Measurements from ENCODE around the gene GKN2. TPM values are rescaled to one million over a fixed set of nuclear protein-coding genes. Genes with fewer than 3 reads are reported as not detected.

GKN2 gene
- polyA plus RNA-seq, 1 donor from 2014 or later, result not detected

DNA sequence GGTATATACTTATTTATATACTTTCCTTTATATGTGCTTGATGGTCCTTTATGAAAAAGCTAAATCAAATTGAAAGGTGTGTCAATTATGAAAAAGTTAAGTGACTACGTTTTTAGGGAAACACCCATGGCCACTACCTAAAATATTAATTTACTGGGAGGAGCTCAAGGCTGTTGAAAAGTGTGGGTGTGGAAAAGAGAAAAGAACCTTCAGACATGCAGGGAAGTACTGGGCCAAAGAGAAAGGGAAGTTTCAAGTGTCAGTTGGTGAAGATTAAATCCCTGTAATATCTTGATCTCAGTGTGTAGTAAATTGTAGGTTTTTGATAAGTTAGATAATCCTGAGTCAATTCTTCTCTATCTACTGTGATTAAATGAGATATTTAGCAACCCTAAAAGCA lies 15.5 kb upstream of the GKN2 start:
- no peak overlapping the region for H3K4me3 ChIP-seq (ENCODE audit: low read length)
- no peaks in the 10 kb centered on the region for H3K79me2 ChIP-seq (replicated peaks; ENCODE audit: insufficient read depth, low read length)
- no peak for TF ChIP-seq RAD21 (conservative IDR thresholded peaks at IDR 0.05)
- no peak for TF ChIP-seq POLR2AphosphoS5 (IDR thresholded peaks at IDR 0.05)
- TF ChIP-seq, protein P1, sequence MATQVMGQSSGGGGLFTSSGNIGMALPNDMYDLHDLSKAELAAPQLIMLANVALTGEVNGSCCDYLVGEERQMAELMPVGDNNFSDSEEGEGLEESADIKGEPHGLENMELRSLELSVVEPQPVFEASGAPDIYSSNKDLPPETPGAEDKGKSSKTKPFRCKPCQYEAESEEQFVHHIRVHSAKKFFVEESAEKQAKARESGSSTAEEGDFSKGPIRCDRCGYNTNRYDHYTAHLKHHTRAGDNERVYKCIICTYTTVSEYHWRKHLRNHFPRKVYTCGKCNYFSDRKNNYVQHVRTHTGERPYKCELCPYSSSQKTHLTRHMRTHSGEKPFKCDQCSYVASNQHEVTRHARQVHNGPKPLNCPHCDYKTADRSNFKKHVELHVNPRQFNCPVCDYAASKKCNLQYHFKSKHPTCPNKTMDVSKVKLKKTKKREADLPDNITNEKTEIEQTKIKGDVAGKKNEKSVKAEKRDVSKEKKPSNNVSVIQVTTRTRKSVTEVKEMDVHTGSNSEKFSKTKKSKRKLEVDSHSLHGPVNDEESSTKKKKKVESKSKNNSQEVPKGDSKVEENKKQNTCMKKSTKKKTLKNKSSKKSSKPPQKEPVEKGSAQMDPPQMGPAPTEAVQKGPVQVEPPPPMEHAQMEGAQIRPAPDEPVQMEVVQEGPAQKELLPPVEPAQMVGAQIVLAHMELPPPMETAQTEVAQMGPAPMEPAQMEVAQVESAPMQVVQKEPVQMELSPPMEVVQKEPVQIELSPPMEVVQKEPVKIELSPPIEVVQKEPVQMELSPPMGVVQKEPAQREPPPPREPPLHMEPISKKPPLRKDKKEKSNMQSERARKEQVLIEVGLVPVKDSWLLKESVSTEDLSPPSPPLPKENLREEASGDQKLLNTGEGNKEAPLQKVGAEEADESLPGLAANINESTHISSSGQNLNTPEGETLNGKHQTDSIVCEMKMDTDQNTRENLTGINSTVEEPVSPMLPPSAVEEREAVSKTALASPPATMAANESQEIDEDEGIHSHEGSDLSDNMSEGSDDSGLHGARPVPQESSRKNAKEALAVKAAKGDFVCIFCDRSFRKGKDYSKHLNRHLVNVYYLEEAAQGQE (IDR thresholded peaks at IDR 0.05; ENCODE audit: borderline replicate concordance), result no peak
- TF ChIP-seq SMC3 (conservative IDR thresholded peaks at IDR 0.05; ENCODE audit: poor library complexity), result no peak
- no peak for TF ChIP-seq EP300 (conservative IDR thresholded peaks at IDR 0.05; ENCODE audit: poor library complexity, severe bottlenecking)
- no peak for TF ChIP-seq EZH2 (IDR thresholded peaks at IDR 0.05; ENCODE audit: borderline replicate concordance, insufficient read depth, low read length, poor library complexity, severe bottlenecking)
- no peak for TF ChIP-seq TAF1 (IDR thresholded peaks at IDR 0.05; ENCODE audit: low read depth)
- no peak for TF ChIP-seq MXI1 (conservative IDR thresholded peaks at IDR 0.05; ENCODE audit: poor library complexity, severe bottlenecking)
- TF ChIP-seq CTCF (IDR thresholded peaks at IDR 0.05; ENCODE audit: poor library complexity, severe bottlenecking), result no peak
- no peaks in the 10 kb centered on the region for H4K20me1 ChIP-seq (ENCODE audit: insufficient read depth)
- no peak overlapping the region for H3K27ac ChIP-seq (ENCODE audit: low read length)
- H3K27me3 ChIP-seq (ENCODE audit: insufficient read depth, low read depth, low read length), result no peaks in the 10 kb centered on the region
- no peaks in the 10 kb centered on the region for H3K36me3 ChIP-seq (ENCODE audit: insufficient read depth, low read length)
- no peak overlapping the region for H3K4me2 ChIP-seq (ENCODE audit: low read length)
- H3K9me2 ChIP-seq (ENCODE audit: insufficient read depth, low read length), result no peaks in the 10 kb centered on the region
- no peaks in the 10 kb centered on the region for H3F3A ChIP-seq (ENCODE audit: insufficient read depth, low read length, poor library complexity, severe bottlenecking)
- no peaks in the 10 kb centered on the region for H3K9me3 ChIP-seq (ENCODE audit: low read length)
- no peak overlapping the region for H2AFZ ChIP-seq (ENCODE audit: low read depth, low read length)
- no peak overlapping the region for H3K9ac ChIP-seq (ENCODE audit: low read length)

DNA sequence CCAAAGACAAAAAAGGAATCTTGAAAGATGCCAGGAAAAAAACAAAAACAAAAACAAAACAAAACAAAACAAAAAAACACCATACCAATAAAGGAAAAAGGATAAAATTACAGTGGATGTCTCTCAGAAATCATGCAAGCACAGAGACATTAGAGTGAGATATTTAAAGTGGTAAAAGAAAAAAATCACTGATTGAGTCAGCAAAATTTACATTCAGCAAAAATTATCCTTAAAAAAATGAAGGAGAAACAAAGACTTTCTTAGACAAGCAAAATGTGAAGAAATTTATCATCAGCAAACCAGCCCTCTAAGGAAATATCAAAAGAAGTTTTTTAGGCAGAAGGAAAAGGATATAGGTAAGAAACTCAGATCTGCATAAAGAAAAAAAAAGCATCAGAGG lies 11.6 kb upstream of the GKN2 start:
- no peak overlapping the region for H3K4me2 ChIP-seq (ENCODE audit: low read length)
- no peak overlapping the region for H3K27ac ChIP-seq (ENCODE audit: low read length)
- H4K20me1 ChIP-seq (ENCODE audit: insufficient read depth), result no peaks in the 10 kb centered on the region
- no peak overlapping the region for H3K9ac ChIP-seq (ENCODE audit: low read length)
- no peak for TF ChIP-seq SMC3 (conservative IDR thresholded peaks at IDR 0.05; ENCODE audit: poor library complexity)
- TF ChIP-seq RAD21 (conservative IDR thresholded peaks at IDR 0.05), result no peak
- TF ChIP-seq, protein P1 (IDR thresholded peaks at IDR 0.05; ENCODE audit: borderline replicate concordance), result no peak
- no peak for TF ChIP-seq TAF1 (IDR thresholded peaks at IDR 0.05; ENCODE audit: low read depth)
- no peak for TF ChIP-seq EZH2 (IDR thresholded peaks at IDR 0.05; ENCODE audit: borderline replicate concordance, insufficient read depth, low read length, poor library complexity, severe bottlenecking)
- TF ChIP-seq MXI1 (conservative IDR thresholded peaks at IDR 0.05; ENCODE audit: poor library complexity, severe bottlenecking), result no peak
- no peak for TF ChIP-seq POLR2AphosphoS5 (IDR thresholded peaks at IDR 0.05)
- no peak for TF ChIP-seq EP300 (conservative IDR thresholded peaks at IDR 0.05; ENCODE audit: poor library complexity, severe bottlenecking)
- no peaks in the 10 kb centered on the region for H3K27me3 ChIP-seq (ENCODE audit: insufficient read depth, low read depth, low read length)
- H3K4me3 ChIP-seq (ENCODE audit: low read length), result no peak overlapping the region
- no peaks in the 10 kb centered on the region for H3K9me2 ChIP-seq (ENCODE audit: insufficient read depth, low read length)
- H3K36me3 ChIP-seq (ENCODE audit: insufficient read depth, low read length), result no peaks in the 10 kb centered on the region
- no peaks in the 10 kb centered on the region for H3K79me2 ChIP-seq (replicated peaks; ENCODE audit: insufficient read depth, low read length)
- no peak overlapping the region for H2AFZ ChIP-seq (ENCODE audit: low read depth, low read length)
- no peaks in the 10 kb centered on the region for H3F3A ChIP-seq (ENCODE audit: insufficient read depth, low read length, poor library complexity, severe bottlenecking)
- no peaks in the 10 kb centered on the region for H3K9me3 ChIP-seq (ENCODE audit: low read length)

All from neural cell (in vitro differentiated cells).